ENCODE data around the gene VWA7.

The VWA7 gene

GRCh38 chr6:31752739-31753319 is 24.3 kb downstream of the VWA7 start:
- DNase-seq (ENCODE audit: low read depth), result no peak

GRCh38 chr6:31750411-31751022 is 26.6 kb downstream of the VWA7 start:
- DNase-seq (ENCODE audit: low read depth), result no peak

GRCh38 chr6:31749301-31750036 is 27.7 kb downstream of the VWA7 start:
- DNase-seq (ENCODE audit: low read depth), result no peak

GRCh38 chr6:31744422-31744821 is 32.7 kb downstream of the VWA7 start:
- DNase-seq (ENCODE audit: low read depth), result no peak

- no peak for DNase-seq (ENCODE audit: low read depth)
These were observed 34.2 kb downstream of the VWA7 start for GRCh38 chr6:31742894-31743293.

GRCh38 chr6:31741815-31742214 is 35.3 kb downstream of the VWA7 start:
- DNase-seq (ENCODE audit: low read depth), result no peak

GRCh38 chr6:31740397-31741223 is 36.5 kb downstream of the VWA7 start:
- no peak for DNase-seq (ENCODE audit: low read depth)

- DNase-seq (ENCODE audit: low read depth), result peak; percentile 90
These were observed 37.3 kb downstream of the VWA7 start, which contains the start of gene MSH5 for GRCh38 chr6:31739639-31740396. MSH5 (plus strand) TSS chr6:31740005; CDS start chr6:31740467, 462 bp downstream.

GRCh38 chr6:31737991-31738979 is 38.8 kb downstream of the VWA7 start:
- peak; percentile 45 for DNase-seq (ENCODE audit: low read depth)

GRCh38 chr6:31737315-31737990 is 39.7 kb downstream of the VWA7 start:
- no peak for DNase-seq (ENCODE audit: low read depth)

- DNase-seq (ENCODE audit: low read depth), result no peak
These were observed 40.3 kb downstream of the VWA7 start for GRCh38 chr6:31736768-31737314.

- DNase-seq (ENCODE audit: low read depth), result peak; percentile 56
These were observed 40.9 kb downstream of the VWA7 start, which contains the start of gene CLIC1 for GRCh38 chr6:31736021-31736767. CLIC1 (minus strand) TSS chr6:31736530; CDS start chr6:31736300, 230 bp downstream.

GRCh38 chr6:31734821-31735406 is 42.2 kb downstream of the VWA7 start:
- peak; percentile 36 for DNase-seq (ENCODE audit: low read depth)

- no peak for DNase-seq (ENCODE audit: low read depth)
These were observed 42.8 kb downstream of the VWA7 start for GRCh38 chr6:31734247-31734820.

GRCh38 chr6:31733734-31734133 is 43.4 kb downstream of the VWA7 start:
- DNase-seq (ENCODE audit: low read depth), result no peak

- DNase-seq (ENCODE audit: low read depth), result no peak
These were observed 45.1 kb downstream of the VWA7 start for GRCh38 chr6:31732029-31732428.

GRCh38 chr6:31730631-31731086 is 46.5 kb downstream of the VWA7 start:
- no peak for DNase-seq (ENCODE audit: low read depth)

Data from activated T-helper 1 cell treated with Interleukin-2 at 50 U/mL for 16 hours (primary cell).